ENCODE results near the gene PSTPIP1.

GRCh38 chr15:77009646-77010311, 14.9 kb downstream of the PSTPIP1 start:
- TF ChIP-seq CTCF (IDR thresholded peaks at IDR 0.05; ENCODE audit: insufficient read depth, low read depth, low read length) (no peak), EZH2 (IDR thresholded peaks at IDR 0.05; ENCODE audit: insufficient read depth, low read length) (no peak)
